OCI-LY1 (cell line): ENCODE results near the gene IREB2.

Experiments used
- H2AFZ ChIP-seq: fragments of 200-600 bp; sonication (generic), shearing (Covaris generic); 2 replicates; pipeline ENCODE4 v1.6.0; 2014; ENCODE audit warnings: antibody characterized with exemption, mild to moderate bottlenecking, low read length
- H3F3A ChIP-seq: fragments of 200-600 bp; sonication (generic), shearing (Covaris generic); 2 replicates; pipeline ENCODE4 v1.6.0; 2014; ENCODE audit warnings: mild to moderate bottlenecking, antibody characterized with exemption, low read length, moderate library complexity; ENCODE audit not compliant: insufficient read depth
- H3K27ac ChIP-seq: fragments of 200-600 bp; sonication (generic); 2 replicates; pipeline ENCODE4 v1.5.1; 2014; ENCODE audit warnings: low read length, mixed run types, mild to moderate bottlenecking, low read depth; ENCODE audit not compliant: poor library complexity, severe bottlenecking
- H3K27me3 ChIP-seq: fragments of 200-600 bp; sonication (generic); 2 replicates; pipeline ENCODE4 v1.6.0; 2014; ENCODE audit warnings: antibody characterized with exemption, mild to moderate bottlenecking, low read length, moderate library complexity; ENCODE audit not compliant: insufficient read depth
- H3K36me3 ChIP-seq: fragments of 200-600 bp; sonication (generic); 2 replicates; pipeline ENCODE4 v1.6.1; 2014; ENCODE audit warnings: mild to moderate bottlenecking, antibody characterized with exemption, low read length, moderate library complexity, mixed read lengths; ENCODE audit not compliant: insufficient read depth
- H3K4me1 ChIP-seq: fragments of 200-600 bp; sonication (generic); 2 replicates; pipeline ENCODE4 v1.5.1; 2014; ENCODE audit warnings: mild to moderate bottlenecking, low read length, moderate library complexity; ENCODE audit not compliant: insufficient read depth, severe bottlenecking
- H3K4me2 ChIP-seq: fragments of 200-600 bp; sonication (generic), shearing (Covaris generic); 2 replicates; pipeline ENCODE4 v1.6.1; 2014; ENCODE audit warnings: low read length
- H3K4me3 ChIP-seq: fragments of 200-600 bp; sonication (generic); 2 replicates; pipeline ENCODE4 v1.5.1; 2014; ENCODE audit warnings: low read length, low read depth, mild to moderate bottlenecking, mixed read lengths; ENCODE audit not compliant: poor library complexity, severe bottlenecking
- H3K79me2 ChIP-seq: fragments of 200-600 bp; shearing (Covaris generic); 2 replicates; pipeline ENCODE4 v1.6.1; 2016; ENCODE audit warnings: mixed run types, low read length, mixed read lengths; ENCODE audit not compliant: insufficient read depth
- H3K9ac ChIP-seq: fragments of 200-600 bp; sonication (generic), shearing (Covaris generic); 2 replicates; pipeline ENCODE4 v1.6.1; 2014; ENCODE audit warnings: mild to moderate bottlenecking, low read length, mixed read lengths
- H3K9me2 ChIP-seq: fragments of 200-600 bp; sonication (generic), shearing (Covaris generic); 2 replicates; pipeline ENCODE4 v1.6.1; 2014; ENCODE audit warnings: low read depth, mild to moderate bottlenecking, low read length, mixed read lengths
- H3K9me3 ChIP-seq: fragments of 200-600 bp; shearing (Covaris generic); 2 replicates; pipeline ENCODE4 v1.6.1; 2014; ENCODE audit warnings: low read length, mixed read lengths
- H4K20me1 ChIP-seq: fragments of 200-600 bp; sonication (generic), shearing (Covaris generic); 2 replicates; pipeline ENCODE4 v1.6.0; 2016; ENCODE audit warnings: mild to moderate bottlenecking, low read length; ENCODE audit not compliant: insufficient read depth
- EZH2 ChIP-seq: fragments of 200-600 bp; sonication (generic), shearing (Covaris generic); IDR thresholded peaks from 2 replicates; pipeline ENCODE4 v1.8.0; 2017; ENCODE audit warnings: borderline replicate concordance, mixed run types, mild to moderate bottlenecking, antibody characterized with exemption, low read length, moderate library complexity, mixed read lengths
- TF ChIP-seq, protein P1 (sequence below): fragments of 200-600 bp; sonication (generic), shearing (Covaris generic); IDR thresholded peaks from 2 replicates; pipeline ENCODE4 v1.5.1; 2017; ENCODE audit warnings: mild to moderate bottlenecking, antibody characterized with exemption, low read length, moderate library complexity, mixed read lengths

IREB2 gene

DNA sequence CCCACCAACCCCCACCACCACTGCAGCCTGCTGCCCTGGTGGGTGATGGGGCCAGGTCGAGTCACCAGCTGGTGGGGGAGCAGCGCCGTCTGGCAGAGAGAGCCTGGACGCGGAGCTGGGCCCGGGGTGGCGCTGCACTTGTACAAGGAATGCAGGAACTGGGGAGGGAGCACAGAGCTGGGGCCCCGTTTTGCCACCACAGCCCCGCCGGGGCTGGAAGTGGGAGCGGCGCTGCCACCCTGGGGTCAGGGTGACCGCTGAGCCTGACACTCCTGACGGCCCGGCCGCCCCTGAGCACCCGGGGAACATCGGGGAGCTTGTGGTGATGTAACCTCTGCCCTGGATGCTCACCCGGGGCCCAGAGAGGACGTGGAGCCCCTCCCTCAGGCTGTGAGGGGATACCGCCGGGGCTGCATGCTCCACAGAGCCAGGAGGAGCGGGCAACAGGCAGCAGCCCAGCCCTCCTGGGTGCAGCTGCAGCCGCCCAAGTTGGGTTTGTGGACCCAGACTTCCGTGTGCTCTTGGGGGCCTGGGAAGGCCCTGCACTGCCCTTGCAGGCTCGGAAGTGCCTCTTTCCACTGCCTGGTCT lies 32.6 kb upstream of the IREB2 start:
- no peaks in the 10 kb centered on the region for H3K9me2 ChIP-seq
- H3K4me3 ChIP-seq = no peak overlapping the region
- H3K9me3 ChIP-seq = no peaks in the 10 kb centered on the region
- no peak overlapping the region for H3K4me2 ChIP-seq
- no peaks in the 10 kb centered on the region for H4K20me1 ChIP-seq
- H3K36me3 ChIP-seq = no peaks in the 10 kb centered on the region
- no peaks in the 10 kb centered on the region for H3K4me1 ChIP-seq
- H3K79me2 ChIP-seq = no peaks in the 10 kb centered on the region
- no peaks in the 10 kb centered on the region for H3F3A ChIP-seq
- no peak overlapping the region for H3K27ac ChIP-seq
- no peak overlapping the region for H2AFZ ChIP-seq
- peaks cover 6% of the 10 kb centered on the region; the same call in 1 of the 2 replicates for H3K27me3 ChIP-seq
- TF ChIP-seq, protein P1, sequence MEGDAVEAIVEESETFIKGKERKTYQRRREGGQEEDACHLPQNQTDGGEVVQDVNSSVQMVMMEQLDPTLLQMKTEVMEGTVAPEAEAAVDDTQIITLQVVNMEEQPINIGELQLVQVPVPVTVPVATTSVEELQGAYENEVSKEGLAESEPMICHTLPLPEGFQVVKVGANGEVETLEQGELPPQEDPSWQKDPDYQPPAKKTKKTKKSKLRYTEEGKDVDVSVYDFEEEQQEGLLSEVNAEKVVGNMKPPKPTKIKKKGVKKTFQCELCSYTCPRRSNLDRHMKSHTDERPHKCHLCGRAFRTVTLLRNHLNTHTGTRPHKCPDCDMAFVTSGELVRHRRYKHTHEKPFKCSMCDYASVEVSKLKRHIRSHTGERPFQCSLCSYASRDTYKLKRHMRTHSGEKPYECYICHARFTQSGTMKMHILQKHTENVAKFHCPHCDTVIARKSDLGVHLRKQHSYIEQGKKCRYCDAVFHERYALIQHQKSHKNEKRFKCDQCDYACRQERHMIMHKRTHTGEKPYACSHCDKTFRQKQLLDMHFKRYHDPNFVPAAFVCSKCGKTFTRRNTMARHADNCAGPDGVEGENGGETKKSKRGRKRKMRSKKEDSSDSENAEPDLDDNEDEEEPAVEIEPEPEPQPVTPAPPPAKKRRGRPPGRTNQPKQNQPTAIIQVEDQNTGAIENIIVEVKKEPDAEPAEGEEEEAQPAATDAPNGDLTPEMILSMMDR = no peak
- no peak overlapping the region for H3K9ac ChIP-seq

DNA sequence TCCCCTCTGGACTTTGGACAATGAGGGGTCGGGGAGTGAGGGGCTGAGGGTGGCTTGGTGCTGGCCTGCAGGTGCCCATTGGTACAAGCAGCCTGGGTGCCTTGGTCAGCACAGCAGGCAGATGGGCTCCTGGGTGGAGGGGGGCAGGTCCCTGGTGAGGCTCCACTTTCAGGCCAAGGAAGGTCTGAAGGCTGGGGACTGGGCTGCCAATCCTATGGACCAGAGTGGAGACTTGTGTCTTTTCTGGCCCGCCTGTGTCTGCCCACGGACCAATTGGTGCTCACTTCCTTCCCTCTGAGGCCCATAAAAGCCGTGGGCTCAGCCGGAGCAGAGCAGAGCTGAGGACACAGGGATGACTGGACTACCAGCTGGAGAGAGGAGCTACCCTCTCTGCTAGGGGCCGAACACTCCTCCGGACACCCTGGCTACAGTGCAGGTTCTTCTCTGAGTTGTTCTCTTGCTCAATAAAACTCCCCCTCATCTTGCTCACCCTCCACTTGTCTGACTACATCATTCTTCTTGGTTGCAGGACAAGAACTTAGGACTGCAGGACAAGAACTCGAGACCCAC lies 31.9 kb upstream of the IREB2 start:
- Histone ChIP-seq H3K9me2 (no peaks in the 10 kb centered on the region), H3K4me1 (no peaks in the 10 kb centered on the region), H4K20me1 (no peaks in the 10 kb centered on the region), H2AFZ (no peak overlapping the region), H3K27me3 (peaks cover 6% of the 10 kb centered on the region; the same call in 1 of the 2 replicates), H3K4me2 (no peak overlapping the region), H3K4me3 (no peak overlapping the region), H3K79me2 (no peaks in the 10 kb centered on the region), H3F3A (no peaks in the 10 kb centered on the region), H3K9me3 (no peaks in the 10 kb centered on the region), H3K36me3 (no peaks in the 10 kb centered on the region), H3K27ac (no peak overlapping the region), H3K9ac (no peak overlapping the region)
- TF ChIP-seq EZH2 = no peak
- TF ChIP-seq, protein P1 = no peak

DNA sequence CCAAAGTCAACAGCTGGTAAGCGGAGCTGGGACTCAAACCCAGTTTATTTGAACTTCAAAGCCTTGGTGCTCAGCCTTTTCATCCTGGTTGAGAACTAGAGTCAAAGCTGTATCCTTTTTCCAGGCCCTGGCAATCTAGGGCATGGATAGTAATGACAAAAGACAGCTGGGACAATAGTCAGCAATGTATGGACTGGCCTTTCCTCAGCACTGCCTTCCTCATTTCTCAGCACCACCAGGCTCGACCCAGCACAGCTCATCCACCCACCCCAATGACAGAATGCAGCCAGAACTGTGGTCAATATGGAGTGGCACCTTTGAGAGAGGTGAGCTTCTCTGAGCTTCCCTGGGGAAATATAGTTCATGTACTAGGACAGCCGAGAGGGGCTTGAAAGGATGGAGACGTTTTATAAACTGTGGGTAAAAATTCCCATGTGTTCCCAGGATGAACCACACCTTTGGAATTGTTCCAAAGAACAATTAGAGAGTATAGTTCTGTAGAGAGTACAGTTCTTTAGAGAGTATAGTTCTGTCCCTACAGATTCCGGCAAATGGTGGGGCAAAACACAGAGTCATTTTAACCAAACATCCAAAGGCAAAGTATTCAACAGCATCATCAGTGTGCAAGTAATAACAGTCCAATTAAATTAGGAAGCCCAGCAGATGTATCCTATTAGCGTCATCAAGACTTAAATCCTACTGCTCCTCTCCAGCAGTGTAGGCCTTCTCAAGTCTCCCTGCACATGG lies 30.2 kb upstream of the IREB2 start:
- no peaks in the 10 kb centered on the region; the same call in 1 of the 2 replicates for H3K27me3 ChIP-seq
- no peaks in the 10 kb centered on the region for H3F3A ChIP-seq
- H3K36me3 ChIP-seq = no peaks in the 10 kb centered on the region
- H3K9ac ChIP-seq = no peak overlapping the region
- no peaks in the 10 kb centered on the region for H3K9me2 ChIP-seq
- H3K4me2 ChIP-seq = no peak overlapping the region
- no peaks in the 10 kb centered on the region for H3K9me3 ChIP-seq
- no peaks in the 10 kb centered on the region for H3K4me1 ChIP-seq
- no peak overlapping the region for H2AFZ ChIP-seq
- no peak overlapping the region for H3K27ac ChIP-seq
- no peaks in the 10 kb centered on the region for H4K20me1 ChIP-seq
- no peak overlapping the region for H3K4me3 ChIP-seq
- TF ChIP-seq, protein P1 = no peak
- no peak for TF ChIP-seq EZH2
- no peaks in the 10 kb centered on the region for H3K79me2 ChIP-seq
